ENCODE data around the gene CDC42BPB.

GRCh38 chr14:102969901-102970300 lies 87.4 kb downstream of the CDC42BPB start:
- TF ChIP-seq CTCF (conservative IDR thresholded peaks at IDR 0.05; ENCODE audit: low read depth, low read length), result no peak
- TF ChIP-seq POLR2A (IDR thresholded peaks at IDR 0.05; ENCODE audit: low read depth, low read length), result no peak
- TF ChIP-seq RAD21 (IDR thresholded peaks at IDR 0.05; ENCODE audit: low read length), result no peak
- TF ChIP-seq MAFK (IDR thresholded peaks at IDR 0.05; ENCODE audit: low read depth, low read length), result no peak
- no peak for TF ChIP-seq NFE2L2 (IDR thresholded peaks at IDR 0.05; ENCODE audit: low read depth, low read length)
- TF ChIP-seq RFX5 (IDR thresholded peaks at IDR 0.05; ENCODE audit: low read depth, low read length), result no peak
- TF ChIP-seq CEBPB (IDR thresholded peaks at IDR 0.05; ENCODE audit: low read depth, low read length), result no peak
- no peak for TF ChIP-seq CHD1 (IDR thresholded peaks at IDR 0.05; ENCODE audit: low read depth, low read length)
- no peak for TF ChIP-seq MAZ (IDR thresholded peaks at IDR 0.05; ENCODE audit: borderline replicate concordance, low read depth, low read length)
- no peak for TF ChIP-seq RCOR1 (IDR thresholded peaks at IDR 0.05; ENCODE audit: insufficient replicate concordance, low read length)
- TF ChIP-seq MXI1 (IDR thresholded peaks at IDR 0.05; ENCODE audit: borderline replicate concordance, low read depth, low read length), result no peak
- no peak for TF ChIP-seq BHLHE40 (IDR thresholded peaks at IDR 0.05; ENCODE audit: low read depth, low read length)
- no peak for TF ChIP-seq USF2 (IDR thresholded peaks at IDR 0.05; ENCODE audit: low read depth, low read length)
- TF ChIP-seq ELK1 (IDR thresholded peaks at IDR 0.05; ENCODE audit: borderline replicate concordance, low read depth, low read length), result no peak
